Stimulated activated CD4-positive, alpha-beta T cell treated with anti-CD3 and anti-CD28 coated beads, Interleukin-12 subunit alpha, Interleukin-12 subunit beta, amount 100 ng/mL, for 24 hours (primary cell): ENCODE data around the gene SNAPC1.
"Not testable (repeated sequence)": the region's sequence is repeated elsewhere in the genome, so short reads cannot be mapped to it uniquely, and the experiment has no call there.

ENCODE experiments used
- DNase-seq, 2 experiments: peaks; one replicate each; pipeline ENCODE4 v3.0.0-alpha.2; 2020; ENCODE audit warnings: low read depth in 2 of 2

SNAPC1 gene, protein sequence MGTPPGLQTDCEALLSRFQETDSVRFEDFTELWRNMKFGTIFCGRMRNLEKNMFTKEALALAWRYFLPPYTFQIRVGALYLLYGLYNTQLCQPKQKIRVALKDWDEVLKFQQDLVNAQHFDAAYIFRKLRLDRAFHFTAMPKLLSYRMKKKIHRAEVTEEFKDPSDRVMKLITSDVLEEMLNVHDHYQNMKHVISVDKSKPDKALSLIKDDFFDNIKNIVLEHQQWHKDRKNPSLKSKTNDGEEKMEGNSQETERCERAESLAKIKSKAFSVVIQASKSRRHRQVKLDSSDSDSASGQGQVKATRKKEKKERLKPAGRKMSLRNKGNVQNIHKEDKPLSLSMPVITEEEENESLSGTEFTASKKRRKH

DNA sequence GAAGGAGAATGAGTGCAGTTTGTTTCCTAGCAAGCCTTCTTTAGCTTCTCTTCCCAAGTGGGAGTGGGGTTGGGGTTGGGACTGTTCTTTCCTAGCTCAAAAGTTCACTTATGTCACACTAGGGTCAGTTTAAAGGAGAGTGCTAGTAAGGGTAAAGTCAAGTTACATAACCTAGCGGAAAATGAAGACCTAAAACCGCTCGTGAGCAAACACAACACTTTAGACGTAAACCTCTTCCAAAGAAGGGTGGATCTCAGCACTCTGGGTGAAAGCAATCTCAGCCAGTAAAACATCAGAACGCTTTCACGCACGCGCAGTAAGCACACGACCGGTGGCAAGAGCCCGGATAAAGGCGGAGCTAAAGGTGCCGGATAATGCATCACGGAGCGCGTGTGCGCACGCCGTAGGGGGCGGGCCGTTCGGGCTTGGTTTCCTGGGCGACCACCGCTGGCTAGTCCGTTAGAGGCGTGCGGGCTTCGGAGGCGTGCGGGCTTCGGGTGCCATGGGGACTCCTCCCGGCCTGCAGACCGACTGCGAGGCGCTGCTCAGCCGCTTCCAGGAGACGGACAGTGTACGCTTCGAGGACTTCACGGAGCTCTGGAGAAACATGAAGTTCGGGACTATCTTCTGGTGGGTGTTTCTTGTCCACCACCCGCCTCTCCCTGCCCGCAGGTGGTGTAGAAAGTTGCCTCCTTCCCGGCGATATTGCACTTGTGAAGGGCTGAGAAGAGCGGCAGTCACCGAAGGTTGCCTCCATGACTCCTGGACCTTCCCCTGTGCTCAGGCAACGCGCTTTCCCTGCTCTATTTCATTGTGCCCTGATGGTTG lies at the start of gene SNAPC1:
Gene SNAPC1, plus strand, starts transcription at position 462 of the 828 bp plus-strand sequence. Its CDS starts 41 bp downstream, at position 503.
- peak; percentile 92 to 98 for DNase-seq

- DNase-seq: no peak
Observed at GRCh38 chr14:61713724-61714437, 48.3 kb upstream of the SNAPC1 start.

DNA sequence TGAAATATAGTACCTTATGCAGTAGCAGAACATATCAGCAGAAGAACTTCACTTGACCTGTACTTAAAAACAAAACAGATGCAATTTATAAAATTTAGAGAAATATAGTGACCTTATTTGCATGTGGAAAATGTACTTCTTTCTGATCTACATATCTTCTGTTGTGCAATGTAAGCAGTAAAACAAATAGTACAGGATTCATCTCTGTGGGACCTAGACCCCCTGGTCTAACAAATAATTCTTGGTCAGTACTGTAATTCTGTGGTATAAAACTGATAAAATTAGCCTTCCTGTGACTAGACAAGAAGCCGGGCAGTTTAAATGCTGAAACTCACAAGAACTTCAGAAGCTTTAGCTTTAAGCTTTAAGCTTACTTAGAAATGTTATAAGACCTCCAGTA lies 45.3 kb upstream of the SNAPC1 start:
- DNase-seq: no peak

- DNase-seq: no peak
Observed at GRCh38 chr14:61718039-61718438, 44.2 kb upstream of the SNAPC1 start.

GRCh38 chr14:61719344-61720293 lies 42.6 kb upstream of the SNAPC1 start:
- DNase-seq: no peak

DNA sequence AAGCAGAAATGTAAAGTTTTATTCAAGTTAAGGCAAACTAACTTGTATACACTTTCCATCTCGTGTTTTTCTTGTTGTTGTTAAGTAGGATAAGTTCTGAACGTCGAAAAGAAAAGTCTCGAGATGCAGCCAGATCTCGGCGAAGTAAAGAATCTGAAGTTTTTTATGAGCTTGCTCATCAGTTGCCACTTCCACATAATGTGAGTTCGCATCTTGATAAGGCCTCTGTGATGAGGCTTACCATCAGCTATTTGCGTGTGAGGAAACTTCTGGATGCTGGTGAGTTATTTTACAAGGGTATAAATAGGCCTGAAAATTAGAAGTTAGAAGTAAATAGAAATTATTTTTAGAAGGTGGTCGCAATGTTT lies 41.9 kb upstream of the SNAPC1 start:
- DNase-seq: no peak

DNA sequence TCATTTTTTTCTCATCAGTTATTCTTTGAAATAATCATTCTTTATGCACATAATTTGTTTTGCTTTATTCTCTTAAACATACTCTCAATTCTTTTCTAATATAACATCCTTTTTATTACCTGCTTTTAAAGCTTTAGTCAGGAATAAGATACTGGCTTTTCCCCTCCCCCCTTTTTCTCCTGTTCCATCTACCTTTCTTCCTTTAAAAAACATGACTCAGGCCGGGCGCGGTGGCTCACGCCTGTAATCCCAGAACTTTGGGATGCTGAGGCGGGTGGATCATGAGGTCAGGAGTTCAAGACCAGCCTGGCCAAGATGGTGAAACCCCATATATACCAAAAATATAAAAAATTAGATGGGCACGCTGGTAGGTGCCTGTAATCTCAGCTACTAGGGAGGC lies 41.5 kb upstream of the SNAPC1 start:
- no peak for DNase-seq

DNA sequence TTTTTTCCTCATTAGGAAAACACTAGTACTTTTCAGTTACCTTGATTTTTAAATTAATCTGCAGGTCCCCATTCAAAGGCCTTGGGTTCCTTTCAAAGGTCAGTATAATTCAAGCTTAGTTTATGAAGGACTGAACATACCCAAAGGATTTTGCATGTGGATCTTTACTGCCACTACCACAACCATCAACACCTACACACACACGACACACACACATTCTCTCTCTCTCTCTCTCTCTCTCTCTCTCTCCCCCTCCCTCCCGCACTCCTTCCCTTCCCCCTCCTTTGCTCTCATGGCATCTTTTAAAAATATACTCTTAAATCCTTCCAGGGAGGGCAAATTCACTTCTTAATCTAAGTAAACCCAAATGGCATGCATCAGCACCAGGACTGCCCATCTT lies 38.1 kb upstream of the SNAPC1 start:
- DNase-seq: no peak

DNA sequence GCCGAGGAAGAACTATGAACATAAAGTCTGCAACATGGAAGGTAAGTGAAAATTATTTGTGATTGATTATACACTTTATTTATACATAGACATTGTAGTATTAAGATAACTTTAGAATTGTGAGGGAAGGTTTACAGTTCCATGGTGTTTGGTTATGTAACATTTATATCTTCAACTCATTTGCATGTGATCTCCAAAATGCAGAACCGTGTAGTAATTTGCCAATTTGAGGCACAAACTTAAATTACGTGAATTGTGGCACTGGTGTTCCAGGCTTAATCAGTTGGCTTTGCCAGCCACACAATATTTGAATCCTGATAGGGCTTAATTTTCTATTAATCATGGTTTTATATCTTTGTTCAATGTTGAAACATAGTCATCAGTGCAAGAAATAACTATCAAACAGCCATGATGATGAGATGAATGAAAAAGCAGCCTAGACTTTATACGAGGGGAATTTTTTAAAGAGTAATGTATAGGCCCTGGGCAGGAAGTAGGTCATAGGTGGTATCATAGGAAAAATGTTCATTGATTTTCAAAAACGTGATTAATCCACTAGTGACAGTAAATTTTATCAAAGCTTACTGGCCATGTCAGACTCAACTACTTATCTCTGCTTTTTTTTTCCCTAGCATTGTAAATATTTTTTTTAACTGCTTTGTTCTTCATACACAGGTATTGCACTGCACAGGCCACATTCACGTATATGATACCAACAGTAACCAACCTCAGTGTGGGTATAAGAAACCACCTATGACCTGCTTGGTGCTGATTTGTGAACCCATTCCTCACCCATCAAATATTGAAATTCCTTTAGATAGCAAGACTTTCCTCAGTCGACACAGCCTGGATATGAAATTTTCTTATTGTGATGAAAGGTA lies 35.2 kb upstream of the SNAPC1 start:
- DNase-seq: no peak

DNA sequence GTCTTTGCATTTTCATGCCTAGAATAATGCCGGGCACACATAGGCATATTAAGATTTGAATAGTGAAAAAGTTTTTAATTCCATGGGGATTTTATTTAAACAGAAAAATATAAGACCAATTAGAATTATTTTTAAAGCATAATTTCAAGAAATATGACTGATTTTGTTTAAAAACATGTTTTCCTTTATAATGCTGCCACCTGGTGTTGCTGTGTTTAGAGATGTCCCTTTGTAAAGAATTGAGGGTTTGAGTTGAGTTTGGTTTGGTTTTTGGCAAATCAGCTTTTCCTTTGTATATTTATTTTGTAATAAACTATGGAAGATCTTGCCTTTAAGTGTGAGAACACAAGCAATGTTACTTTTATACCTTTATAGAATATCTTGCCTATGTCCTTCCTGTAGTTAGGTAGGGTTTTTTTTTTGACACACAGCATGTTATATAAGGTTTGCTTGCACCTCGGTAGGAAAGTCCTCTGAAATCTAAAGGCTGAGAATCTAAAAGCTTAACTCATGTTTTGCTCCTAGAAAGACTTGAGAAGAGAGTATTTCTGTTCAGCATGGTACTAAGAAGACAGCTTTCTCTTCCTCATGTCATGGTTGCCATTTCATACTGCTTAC lies 31.4 kb upstream of the SNAPC1 start:
- no peak for DNase-seq

GRCh38 chr14:61733972-61734371 lies 28.2 kb upstream of the SNAPC1 start:
- DNase-seq: no peak

- DNase-seq: no peak
Observed at GRCh38 chr14:61736751-61737150, 25.5 kb upstream of the SNAPC1 start.

GRCh38 chr14:61737915-61738314 lies 24.3 kb upstream of the SNAPC1 start:
- DNase-seq: no peak

- DNase-seq: no peak
Observed at GRCh38 chr14:61739133-61739532, 23.1 kb upstream of the SNAPC1 start.

- no peak for DNase-seq
Observed at GRCh38 chr14:61742371-61742770, 19.8 kb upstream of the SNAPC1 start.

DNA sequence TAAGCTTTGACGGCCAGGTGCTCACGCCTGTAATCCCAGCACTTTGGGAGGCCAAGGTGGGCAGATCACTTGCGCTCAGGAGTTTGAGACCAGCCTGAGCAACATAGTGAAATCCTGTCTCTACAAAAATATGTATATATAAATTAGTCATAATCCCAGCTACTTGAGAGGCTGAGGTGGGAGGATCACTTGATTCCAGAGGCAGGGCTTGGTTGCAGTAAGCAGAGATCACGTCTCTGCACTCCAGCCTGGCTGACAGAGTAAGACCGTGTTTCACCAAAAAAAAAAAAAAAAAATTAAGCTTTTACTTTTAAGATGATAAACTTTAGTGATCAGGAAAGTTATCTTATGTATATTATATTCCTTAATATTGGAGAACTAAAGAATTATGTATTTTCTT lies 18.0 kb upstream of the SNAPC1 start:
- DNase-seq: no peak

DNA sequence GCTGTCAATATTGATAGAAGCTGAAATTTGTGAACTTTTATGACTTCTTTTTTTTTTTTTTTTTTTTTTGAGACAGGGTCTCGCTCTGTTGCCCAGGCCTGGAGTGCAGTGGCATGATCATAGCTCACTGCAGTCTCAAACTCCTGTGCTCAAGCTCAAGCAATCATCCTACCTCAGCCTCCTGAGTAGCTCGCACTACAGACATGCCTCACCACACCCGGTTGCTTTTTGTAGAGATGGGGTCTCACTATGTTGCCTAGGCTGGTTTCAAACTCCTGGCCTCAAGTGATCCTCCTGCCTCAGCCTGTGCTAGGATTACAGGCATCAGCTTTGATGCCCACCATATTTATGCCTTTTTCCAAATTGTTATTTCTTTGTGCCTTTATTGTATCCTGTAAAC lies 15.9 kb upstream of the SNAPC1 start:
- not testable (repeated sequence) for DNase-seq

DNA sequence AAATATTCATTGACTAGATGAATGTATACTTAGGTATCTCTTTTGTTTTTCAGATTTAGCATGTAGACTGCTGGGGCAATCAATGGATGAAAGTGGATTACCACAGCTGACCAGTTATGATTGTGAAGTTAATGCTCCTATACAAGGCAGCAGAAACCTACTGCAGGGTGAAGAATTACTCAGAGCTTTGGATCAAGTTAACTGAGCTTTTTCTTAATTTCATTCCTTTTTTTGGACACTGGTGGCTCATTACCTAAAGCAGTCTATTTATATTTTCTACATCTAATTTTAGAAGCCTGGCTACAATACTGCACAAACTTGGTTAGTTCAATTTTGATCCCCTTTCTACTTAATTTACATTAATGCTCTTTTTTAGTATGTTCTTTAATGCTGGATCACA lies 15.3 kb upstream of the SNAPC1 start:
- no peak for DNase-seq

GRCh38 chr14:61747342-61747741 lies 14.9 kb upstream of the SNAPC1 start:
- no peak for DNase-seq

DNA sequence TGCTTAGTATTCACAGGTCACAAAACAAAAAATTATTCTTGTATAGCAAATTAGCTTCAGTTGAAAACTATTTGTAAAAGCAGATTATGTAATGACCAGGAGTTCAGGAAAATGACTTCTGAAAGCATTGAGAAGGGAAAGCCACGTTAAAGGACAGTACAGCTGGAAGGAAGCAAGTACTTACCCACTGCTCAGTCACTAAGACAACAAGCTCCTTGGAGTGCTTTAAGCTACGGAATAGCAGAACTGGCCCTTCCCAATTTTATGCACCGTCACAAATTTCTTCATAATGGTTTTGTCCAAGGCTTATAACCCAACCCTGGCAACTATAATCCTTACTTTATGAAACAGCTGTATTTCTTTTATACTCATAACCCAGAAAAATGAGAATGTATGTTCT lies 13.0 kb upstream of the SNAPC1 start:
- no peak for DNase-seq
